CD4-positive, alpha-beta T cell treated with Interleukin-17A for 4 hours (primary cell): ENCODE results near the gene KCNJ2.

Experiments used
- DNase-seq: peaks from one replicate; pipeline ENCODE4 v3.0.0-alpha.2; 2020; ENCODE audit warnings: mixed read lengths

Gene KCNJ2

DNA sequence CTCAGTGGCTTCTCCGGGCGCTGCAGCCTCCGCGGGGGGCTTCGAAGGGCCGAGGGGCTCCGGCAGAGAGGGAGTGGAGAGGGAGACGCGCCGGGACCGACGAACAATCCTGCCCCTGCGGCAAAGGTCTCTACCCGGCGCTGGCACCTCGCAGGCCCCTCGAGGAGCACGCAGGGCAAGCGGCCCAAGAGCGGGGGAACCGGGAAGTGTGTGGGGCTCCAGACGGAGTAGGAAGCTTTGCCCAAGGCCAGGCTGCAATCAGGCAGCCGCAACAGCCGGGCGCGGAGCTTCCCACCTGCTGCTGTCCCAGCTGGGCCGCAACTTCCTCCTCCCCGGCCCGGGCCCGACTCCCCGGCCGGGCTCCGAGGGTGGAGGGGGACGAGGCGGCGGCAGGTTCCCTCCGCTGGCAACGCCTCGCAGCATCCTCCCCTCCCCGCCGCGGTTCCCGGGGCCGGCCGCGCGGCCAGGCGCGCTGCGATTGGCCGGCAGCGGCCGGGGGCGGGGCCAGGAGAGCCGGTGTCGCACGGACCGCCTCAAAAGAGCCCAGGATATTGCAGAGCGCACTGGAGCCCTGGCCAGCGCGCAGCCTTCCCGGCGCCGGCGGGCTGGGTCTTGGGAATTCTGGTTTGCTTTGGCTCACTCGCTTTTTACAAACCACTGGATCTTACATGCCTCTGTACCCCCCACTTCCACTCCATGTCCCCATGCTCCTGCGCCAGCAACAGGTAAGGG, at the start of gene KCNJ2:
Gene KCNJ2 (plus strand): TSS at position 556 of the 732 bp plus-strand sequence. CDS start 5,508 bp downstream, outside the sequence.
- DNase-seq = peak; percentile 21

DNA sequence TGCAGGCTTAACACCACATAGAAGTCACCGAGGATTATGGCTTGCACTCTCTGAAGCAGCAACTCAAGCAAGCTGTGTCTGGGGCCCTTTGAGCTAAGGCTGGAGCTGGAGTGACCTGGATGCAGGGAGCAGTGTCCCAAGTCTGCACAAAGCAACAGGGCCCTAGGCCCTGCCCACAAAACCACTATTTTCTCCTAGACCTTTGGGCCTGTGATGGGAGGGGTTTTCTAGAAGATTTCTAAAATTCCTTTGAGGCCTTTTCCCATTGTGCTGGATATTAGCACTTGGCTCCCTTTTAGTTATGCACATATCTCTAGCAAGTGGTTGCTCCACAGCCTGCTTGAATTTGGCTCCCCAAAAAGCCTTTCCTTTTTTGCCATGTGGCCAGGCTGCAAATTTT, 49.8 kb upstream of the KCNJ2 start:
- DNase-seq = no peak

DNA sequence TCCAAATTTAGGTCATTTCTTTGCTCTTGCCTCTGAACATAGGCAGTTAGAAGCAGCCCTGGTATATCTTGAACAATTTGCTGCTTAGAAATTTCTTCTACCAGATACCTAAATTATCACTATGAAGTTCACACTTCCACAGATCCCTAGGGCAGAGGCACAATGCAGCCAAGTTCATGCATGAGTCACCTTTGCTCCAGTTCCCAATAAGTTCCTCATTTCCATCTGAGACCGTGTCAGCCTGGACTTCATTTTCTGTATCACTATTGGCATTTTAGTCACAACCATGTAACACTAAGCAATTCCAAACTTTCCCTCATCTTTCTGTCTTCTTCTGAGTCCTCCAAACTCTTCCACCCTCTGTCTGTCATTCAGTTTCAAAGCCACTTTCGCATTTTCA, 49.3 kb upstream of the KCNJ2 start:
- DNase-seq = no peak

DNA sequence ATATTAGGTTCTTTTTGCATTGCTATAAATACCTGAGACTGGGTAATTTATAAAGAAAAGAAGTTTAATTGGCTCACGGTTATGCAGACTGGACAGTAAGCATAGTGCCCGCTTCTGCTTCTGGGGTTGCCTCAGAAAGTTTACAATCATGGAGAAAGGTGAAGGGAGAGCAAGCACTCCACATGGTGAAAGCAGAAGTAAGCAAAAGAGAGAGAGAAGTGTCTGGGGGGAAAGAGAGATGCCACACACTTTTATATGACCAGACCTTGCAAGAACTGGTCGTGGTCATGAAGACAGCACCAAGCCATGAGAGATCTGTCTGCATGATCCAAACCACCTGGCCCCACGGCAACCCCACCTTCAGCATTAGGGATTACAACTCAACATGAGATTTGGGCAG, 48.9 kb upstream of the KCNJ2 start:
- DNase-seq = no peak

DNA sequence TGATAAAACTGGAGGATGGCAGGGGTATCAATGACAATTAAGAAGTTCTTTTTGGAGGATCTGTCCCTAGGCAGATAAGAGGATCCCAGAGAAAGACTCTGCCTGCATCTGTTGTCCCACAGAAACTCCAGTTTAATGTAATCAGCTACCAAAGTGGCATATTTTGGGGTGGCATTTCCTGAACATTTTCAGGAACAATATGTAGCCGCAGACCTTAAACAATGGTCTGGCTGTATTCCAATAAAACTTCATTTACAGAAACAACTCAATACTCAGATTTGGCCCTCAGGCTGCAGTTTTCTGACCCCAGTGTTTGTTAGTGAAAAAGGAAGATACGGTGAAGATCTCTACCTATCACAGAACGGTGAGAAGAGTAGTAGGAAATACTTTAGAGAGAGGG, 48.2 kb upstream of the KCNJ2 start:
- DNase-seq = no peak

DNA sequence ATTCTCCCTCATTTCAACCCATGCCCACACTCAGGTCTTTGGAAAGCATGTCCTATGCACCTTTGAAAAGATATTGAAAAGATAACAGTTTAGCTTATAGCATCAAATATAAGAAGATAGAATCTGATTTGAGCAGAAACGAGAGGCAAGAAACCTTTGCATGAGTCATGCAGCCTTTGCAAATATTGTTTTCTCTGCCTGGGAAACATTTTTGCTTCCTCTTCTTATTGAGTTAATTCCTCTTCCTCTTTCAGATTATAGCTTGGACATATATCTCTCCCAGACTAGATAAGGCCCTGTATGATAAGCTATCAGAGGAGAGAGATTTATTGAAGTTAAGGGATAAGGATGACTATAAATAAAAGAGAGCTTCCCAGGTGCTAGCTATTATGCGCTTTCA, 46.1 kb upstream of the KCNJ2 start:
- DNase-seq = no peak

DNA sequence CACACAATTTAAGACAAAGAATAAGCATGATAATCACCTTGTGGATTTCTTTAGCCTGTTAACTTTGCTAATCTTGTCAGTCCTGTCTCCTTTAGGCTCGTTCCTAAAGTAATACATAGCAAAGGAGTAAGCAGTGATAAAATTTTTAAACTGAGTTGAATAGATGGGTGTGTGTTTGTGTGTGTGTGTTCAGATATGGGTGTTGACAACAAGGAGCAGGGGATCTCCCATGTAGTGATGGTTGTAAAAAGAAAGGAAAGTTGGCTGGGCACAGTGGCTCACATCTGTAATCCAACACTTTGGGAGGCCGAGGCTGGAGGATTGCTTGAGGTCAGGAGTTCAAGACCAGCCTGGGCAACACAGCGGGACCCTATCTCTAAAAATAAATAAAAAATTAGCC, 44.6 kb upstream of the KCNJ2 start:
- DNase-seq = no peak

DNA sequence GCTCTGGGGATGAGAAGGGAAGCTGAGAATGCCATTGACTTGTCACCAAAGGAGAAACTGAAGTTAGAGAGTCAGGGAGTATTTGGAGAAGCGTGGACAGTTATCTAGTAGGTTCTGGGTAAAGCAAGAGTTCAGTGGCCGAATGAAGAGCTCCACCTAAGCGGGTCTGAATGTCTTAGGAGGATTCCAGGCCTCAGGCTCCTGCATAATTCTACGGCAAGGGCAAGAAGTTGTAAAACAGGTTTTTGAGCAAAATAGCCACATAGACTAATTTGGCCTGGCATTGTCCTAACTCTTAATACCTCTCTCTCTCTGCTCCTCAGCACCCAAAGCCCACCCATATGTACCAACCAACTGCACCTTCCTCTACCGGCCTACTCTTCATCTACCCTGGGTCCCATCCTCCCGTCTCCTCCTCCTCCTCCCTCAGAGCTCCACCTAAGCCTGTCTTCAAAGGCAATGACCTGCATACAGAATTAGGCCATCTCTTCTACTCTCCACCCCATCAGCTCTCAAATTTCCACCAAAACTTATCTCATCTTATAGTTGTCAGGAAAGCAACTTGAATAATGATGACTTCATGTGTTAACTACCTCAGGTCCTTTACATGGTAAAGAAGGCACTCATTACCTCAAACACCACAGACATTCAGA, 42.0 kb upstream of the KCNJ2 start:
- no peak for DNase-seq

DNA sequence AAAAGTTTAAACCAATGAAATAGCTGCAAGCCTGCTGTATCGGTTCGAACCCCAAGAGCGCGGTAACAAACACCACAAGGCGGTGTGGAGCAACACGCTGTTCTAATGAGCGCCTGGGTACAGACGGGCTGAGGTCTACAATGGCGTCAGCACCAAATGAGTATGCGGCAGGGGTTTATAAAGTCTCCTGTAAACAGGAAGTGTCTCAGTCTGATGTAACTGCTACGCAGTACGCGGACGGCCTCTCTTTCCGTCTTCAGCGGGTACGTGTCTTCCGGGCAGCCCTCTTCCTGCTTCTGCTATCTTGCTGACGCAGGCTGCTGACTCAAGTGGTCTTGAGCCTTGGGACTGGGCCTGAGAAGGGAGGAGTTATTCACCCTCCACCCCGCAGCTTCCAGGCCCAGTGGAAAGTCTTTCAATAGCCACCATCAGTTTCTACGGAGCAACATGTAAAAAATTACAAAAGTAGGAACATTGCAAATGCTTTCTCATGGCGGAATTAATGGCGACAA, 40.5 kb upstream of the KCNJ2 start:
- no peak for DNase-seq

DNA sequence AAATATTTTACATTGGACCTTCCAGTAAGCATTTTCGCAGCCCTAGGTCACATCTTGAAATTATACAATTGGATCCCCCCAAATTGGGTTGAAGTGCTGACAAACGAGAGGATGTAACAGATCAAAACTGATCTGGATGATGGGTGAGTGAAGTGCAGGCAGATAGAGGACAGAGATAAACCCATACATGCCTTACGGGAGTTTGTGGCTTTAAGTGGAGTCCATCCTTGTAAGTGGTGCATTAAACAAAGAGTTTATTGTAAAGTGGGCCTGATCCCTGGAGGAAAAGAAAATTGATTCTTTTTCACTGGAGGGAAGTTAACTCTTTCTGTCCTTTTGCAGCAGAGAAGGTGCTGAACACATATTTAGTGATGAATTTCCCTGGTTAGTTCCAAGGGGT, 39.0 kb upstream of the KCNJ2 start:
- DNase-seq = no peak

DNA sequence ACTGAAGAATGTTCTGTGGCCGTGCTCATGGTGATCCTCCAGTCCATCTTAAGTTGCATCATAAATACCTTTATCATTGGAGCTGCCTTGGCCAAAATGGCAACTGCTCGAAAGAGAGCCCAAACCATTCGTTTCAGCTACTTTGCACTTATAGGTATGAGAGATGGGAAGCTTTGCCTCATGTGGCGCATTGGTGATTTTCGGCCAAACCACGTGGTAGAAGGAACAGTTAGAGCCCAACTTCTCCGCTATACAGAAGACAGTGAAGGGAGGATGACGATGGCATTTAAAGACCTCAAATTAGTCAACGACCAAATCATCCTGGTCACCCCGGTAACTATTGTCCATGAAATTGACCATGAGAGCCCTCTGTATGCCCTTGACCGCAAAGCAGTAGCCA, 36.8 kb upstream of the KCNJ2 start:
- DNase-seq = no peak

DNA sequence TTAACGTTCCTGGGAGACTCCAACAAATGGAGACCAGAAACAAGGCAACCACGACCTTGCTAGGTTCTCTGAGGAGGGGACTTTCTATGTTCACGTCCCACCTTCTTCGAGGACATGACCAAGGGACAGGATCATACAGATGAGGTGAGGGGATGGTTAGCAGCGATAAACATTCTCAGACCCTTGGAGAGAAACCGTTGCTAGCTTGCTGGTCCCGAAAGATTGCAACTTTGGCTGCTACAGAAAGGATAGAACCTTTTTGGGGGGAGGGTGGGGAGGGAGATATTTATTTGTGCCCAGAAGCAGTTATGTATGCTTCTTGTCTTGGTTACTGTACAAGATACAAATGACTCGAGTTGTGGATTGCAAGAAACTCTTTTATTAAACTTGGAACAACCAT, 35.3 kb upstream of the KCNJ2 start:
- DNase-seq = no peak

DNA sequence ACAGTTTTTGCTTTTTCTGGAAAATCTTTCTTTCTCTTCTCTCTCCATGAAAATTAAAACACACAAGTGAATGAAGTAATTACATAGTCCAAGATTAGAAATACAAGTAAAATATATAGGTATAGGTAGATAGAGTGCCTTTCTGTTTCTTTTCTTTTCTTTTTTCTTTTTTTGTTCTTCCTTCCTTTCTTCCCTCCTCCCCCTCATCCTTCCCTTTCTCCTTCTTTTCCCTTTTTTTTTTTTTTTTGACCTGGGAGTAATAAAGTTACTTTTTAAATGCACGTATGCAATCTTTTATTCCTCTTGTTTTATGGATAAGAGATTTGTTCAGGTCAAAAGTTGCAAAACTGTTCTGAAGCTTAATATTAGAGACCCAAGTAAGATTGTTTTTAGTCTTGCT, 34.6 kb upstream of the KCNJ2 start:
- DNase-seq = no peak

DNA sequence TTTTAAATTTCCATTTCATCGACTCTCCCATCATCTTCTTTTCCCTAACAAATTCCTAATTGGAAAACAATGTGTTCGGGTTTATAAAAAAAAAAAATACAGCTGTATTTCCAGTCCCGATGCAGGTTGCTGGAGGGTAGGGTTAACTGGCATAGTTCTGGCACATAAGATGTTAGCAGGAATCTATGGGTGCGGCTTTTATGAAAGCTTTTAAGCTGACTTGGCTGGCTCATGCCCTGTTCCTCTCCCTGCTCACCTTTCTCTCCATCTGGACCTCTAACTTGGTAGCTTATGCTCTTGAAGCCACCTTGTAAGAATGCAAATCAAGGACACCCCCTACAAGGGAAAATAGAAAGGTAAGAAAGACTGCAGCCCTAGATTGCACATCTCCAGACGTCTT, 33.2 kb upstream of the KCNJ2 start:
- DNase-seq = no peak

DNA sequence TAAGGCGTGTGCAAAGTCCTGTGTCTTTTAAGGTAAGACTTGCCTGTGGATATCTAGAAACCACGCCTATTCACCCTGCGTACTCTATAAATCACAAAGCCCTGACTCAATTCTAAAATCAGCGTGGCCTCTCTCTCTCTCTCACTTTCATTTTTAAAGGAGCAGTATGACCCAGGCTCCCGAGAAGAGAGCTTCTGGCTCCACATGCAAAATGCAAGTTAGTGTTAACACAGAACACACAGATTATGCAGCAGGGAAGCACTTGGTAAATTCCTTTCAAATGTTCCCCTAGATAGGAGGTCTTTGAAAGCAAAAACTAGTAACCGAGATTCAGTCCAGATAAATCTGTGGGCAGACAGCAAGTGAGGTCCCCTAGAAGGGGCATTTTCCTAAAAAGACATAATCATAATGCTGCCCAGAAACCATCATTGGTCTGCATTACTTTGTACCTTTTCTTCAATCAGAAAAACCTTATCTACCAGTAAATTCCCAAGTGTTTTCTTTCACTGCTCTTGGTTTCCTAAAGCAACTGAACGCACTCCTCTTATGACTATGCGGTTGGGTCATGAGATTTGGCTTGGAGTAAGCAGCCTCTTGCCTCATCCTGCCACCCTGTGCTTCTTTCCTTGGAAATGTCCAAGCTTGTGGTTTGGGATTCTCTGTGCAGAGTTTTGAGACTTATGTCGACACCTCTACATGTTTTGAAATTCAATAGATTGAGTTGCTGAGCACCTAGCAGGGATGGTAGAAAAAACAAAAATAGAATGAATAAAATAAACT, 31.7 kb upstream of the KCNJ2 start:
- no peak for DNase-seq

DNA sequence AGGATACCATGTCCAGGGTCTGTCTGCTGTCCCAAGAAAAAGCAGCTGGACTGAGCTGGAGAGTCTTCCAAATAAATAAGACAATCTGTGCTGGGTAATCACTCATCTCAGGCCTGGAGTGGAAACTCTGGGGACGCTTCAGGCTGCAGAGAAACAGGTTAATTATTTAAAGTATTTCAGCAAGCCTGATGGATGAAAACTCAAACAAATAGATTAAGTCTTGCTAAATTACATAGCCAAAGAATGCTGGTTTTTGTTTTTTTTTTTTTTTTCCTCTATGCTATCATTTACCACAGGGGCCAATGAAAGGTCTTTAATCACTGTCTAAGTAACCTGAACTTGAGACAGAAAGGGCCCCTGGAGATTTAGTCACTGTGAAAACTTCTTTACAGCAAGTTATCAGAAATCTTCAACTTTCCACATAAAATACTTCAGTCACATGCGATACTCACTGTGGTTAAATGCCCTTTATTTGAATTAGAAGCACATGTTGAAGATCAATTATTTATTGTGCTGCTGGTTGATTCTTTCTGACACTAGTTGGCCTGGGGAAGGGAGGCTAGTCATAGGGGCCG, 31.0 kb upstream of the KCNJ2 start:
- DNase-seq = no peak

DNA sequence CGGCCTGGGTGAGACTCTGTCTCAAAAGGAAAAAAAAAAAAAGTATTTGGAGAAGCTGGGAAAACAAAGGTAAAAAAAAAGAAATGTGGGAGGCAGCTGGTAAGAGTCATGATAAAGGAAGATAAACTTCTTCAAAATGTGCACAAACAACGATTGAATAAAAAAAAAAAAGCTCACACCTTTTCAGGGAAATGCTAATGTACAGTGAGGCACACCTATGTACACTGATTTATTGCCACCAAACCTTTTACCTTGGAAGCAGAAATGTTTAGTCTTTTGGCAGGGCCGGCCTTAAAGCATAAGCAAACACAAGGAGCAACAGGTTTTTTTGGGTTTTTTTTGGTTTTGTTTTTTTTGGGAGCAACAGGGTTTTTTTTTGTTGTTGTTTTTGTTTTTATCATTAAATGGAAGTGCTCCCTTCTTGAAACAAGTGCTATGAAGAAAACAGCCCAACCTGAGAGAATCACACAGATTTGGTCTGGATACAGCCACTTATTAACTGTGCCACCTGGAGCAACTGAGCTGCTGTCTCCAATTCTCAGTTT, 29.8 kb upstream of the KCNJ2 start:
- DNase-seq = no peak

DNA sequence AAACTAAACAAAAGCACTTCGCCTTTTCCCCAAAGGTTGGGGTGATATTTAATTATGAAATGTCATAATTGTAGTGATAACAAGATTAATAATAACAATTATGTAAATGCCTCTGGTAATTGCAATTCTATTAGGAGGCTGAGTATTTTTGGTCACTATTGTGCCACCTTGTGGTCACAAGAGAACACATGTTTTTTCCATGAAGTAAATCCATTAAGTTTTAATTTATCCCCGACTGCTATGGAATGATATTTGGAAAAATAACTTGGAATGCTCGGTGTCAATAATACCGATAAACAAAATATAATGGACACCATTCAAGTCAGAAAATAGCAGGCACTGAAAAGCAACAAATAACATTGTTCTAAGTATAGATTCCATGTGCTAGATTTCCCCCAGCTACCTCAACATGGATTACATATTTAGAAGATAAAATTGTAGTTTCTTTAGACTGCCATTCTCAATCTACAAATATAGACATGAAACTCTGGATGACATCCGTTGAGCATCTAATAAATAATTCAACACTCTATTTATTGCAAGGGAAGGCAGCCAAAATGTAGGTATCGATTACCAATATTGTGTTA, 25.0 kb upstream of the KCNJ2 start:
- DNase-seq = no peak

DNA sequence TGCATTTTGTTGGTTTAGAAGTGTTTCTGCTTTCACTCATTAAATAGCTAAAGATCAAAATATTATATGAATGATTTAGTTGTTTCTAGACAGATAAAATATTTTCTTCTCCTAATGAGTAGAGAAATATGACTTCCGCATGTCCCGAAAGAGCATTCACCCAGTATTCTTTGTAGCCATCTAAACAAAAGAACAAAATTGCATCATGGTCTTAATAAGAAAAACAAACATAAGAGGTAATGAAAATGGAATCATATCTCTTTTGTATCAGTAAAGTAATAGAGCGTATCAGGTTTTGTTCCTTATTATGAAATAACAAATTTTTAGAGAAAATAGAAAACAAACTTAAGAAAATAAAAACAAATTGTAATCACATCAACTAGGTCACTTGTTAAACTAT, 16.1 kb upstream of the KCNJ2 start:
- no peak for DNase-seq

DNA sequence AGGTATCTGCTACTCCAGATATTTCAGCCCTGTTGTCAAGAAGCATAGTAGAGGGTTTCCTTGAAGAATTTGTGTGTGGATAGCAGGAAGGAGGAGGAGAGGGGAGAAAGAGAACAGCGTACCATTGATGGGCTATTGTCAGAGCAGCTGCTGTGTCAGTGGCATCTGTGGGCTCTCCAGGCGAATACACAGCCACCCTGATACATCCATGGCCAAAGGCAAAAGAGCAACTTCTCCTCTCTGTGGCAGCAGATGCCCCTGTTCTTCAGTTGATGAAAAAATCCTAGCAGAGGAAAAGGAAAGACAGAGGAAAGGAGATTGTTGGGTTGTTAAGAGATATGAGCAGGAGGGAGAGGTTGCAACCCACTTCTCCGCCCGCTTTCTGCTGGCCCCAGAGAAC, 12.2 kb upstream of the KCNJ2 start:
- DNase-seq = no peak

DNA sequence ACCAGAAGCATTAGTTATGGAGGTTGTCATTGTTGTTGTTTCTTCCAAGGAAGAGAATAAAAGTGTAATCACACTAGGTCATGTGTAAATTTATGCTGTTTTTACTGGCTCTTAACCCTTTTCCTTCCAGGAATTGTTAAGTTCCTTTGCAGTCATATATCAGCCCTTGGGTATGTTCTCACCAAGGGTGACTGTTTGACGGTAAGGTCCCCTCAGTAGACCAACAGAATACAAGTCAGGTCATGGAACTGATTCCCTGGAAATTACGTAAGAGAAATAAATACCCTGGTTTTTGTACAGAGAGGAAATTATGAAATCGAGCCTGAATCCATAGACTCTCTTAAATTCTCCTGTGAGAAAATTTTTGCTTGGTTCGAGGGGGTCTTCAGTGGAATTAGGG, 11.2 kb upstream of the KCNJ2 start:
- no peak for DNase-seq

DNA sequence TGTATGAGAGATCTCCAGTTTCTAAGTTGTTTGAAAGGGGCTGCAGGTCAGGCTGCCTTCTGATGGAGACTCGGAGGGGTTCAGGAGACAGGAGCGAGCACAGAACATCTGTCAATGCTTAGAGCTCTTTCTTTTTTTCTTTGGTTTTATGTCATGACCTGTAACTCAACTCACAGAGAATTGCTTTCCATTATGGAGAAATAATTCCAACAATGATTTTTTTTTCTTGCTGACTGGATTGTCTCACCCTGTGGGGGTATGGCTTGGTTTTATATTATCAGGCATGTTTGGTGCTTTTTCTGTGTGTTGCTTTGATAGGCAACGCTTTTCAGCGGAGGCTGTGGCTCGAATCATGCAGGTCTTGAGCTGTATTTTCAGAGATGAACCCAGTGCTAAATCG, 10.7 kb upstream of the KCNJ2 start:
- no peak for DNase-seq

DNA sequence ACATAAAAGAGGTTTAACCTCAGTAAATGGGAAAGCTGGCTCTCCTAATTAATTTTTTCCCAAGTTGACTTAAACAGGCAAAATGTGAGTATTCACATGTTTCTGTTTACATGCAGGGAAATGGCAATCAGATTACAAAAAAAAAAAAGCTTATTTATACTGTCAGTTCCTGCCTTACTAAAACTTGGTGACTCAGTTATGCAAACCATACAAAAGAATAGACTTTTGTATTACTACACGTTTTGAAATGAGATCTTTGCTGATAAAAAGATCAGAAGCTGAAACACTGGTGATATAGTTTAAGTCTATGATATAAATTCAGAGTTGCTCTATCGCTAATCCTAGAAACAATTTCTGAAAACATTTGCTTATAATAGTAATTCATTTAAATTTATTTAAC, 9.4 kb upstream of the KCNJ2 start:
- DNase-seq = no peak
